Measurements from ENCODE around the gene ANXA7.

Gene ANXA7

DNA sequence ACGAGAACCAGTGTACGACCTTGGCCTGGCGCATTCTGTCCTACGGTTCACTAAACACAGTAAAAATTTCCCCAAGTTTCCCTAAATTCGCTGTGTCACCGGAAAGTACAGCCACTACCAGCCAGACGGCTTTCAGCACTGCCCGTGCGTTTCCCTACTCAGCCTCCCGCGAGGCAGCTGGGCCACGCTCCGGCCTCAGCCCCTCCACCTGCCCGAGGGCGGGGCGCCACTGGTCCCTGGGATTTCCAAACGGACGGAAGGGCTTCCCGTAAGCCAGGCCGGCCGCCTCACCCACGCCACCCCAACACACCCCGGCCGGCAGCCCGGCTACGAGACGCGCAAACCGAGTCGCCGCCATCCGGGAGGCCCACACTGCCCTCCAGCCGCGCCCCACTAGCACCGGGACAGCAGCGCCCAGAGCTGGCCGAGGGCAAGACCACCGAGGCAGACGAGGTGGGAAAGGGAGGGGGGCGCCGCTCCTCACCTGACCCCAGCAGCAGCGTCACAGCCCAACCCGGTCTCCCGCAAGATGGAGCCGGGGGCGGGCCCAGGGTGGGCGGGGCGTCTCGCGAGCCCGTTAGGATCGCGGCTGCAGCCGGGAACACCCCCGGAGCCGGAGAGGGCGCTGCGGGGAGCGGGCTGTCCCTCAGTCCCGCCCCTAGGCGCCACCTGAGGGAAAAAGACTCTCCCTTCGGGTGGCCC is at the start of gene ANXA7:
Gene ANXA7 (minus strand): TSS at position 531 of the 702 bp plus-strand sequence. CDS start 13,202 bp downstream, outside the sequence.
- TF ChIP-seq, protein P1, sequence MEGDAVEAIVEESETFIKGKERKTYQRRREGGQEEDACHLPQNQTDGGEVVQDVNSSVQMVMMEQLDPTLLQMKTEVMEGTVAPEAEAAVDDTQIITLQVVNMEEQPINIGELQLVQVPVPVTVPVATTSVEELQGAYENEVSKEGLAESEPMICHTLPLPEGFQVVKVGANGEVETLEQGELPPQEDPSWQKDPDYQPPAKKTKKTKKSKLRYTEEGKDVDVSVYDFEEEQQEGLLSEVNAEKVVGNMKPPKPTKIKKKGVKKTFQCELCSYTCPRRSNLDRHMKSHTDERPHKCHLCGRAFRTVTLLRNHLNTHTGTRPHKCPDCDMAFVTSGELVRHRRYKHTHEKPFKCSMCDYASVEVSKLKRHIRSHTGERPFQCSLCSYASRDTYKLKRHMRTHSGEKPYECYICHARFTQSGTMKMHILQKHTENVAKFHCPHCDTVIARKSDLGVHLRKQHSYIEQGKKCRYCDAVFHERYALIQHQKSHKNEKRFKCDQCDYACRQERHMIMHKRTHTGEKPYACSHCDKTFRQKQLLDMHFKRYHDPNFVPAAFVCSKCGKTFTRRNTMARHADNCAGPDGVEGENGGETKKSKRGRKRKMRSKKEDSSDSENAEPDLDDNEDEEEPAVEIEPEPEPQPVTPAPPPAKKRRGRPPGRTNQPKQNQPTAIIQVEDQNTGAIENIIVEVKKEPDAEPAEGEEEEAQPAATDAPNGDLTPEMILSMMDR (IDR thresholded peaks at IDR 0.05; ENCODE audit: extremely low read depth, insufficient read depth, missing control alignments), result no peak
- in situ Hi-C loops (cut with MboI; ENCODE audit: low pct_unique_long_range_greater_than_20kb, low sequenced_read_pairs, unreplicated experiment), result no loop called here

GRCh38 chr10:73460897-73461296 is 47.0 kb upstream of the ANXA7 start:
- DNase-seq (ENCODE audit: low spot score), result no peak
- in situ Hi-C loops (cut with MboI; ENCODE audit: low pct_unique_long_range_greater_than_20kb, low sequenced_read_pairs, unreplicated experiment), result no loop called here
- TF ChIP-seq, protein P1 (IDR thresholded peaks at IDR 0.05; ENCODE audit: extremely low read depth, insufficient read depth, missing control alignments), result no peak

More for the DNA sequence above, at the start of gene ANXA7:
- peak; percentile 96 for DNase-seq (ENCODE audit: low spot score)

DNA sequence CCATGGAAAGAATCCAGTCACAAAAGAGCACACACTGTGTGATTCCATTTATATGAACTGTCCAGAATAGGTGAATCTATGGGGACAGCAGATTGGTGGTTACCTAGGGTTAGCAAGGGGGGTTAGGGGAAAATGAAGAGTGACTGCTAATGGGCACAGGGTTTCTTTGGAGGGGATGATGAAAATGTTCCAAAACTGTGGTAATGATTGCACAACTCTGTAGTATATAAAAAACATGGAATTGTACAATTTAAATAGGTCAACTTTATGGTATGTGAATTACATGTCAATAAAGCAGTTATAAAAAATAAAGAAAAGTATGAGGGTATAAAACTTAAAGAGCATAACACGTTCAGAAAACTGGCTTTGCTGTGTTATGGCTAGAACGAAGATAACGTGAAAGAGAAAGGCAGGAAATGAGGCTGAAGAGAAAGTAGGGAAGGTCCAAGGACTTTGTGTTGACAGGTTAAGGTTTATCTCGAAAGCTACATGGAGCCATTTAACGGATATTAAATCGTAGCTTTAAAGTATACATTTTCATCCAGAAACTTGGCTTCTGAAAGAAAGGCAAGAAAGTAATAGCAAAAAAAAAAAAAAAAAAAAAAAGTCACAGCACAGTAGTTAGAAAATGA is 45.9 kb upstream of the ANXA7 start:
- TF ChIP-seq, protein P1 (IDR thresholded peaks at IDR 0.05; ENCODE audit: extremely low read depth, insufficient read depth, missing control alignments), result no peak
- DNase-seq (ENCODE audit: low spot score), result no peak
- in situ Hi-C loops (cut with MboI; ENCODE audit: low pct_unique_long_range_greater_than_20kb, low sequenced_read_pairs, unreplicated experiment), result no loop called here

DNA sequence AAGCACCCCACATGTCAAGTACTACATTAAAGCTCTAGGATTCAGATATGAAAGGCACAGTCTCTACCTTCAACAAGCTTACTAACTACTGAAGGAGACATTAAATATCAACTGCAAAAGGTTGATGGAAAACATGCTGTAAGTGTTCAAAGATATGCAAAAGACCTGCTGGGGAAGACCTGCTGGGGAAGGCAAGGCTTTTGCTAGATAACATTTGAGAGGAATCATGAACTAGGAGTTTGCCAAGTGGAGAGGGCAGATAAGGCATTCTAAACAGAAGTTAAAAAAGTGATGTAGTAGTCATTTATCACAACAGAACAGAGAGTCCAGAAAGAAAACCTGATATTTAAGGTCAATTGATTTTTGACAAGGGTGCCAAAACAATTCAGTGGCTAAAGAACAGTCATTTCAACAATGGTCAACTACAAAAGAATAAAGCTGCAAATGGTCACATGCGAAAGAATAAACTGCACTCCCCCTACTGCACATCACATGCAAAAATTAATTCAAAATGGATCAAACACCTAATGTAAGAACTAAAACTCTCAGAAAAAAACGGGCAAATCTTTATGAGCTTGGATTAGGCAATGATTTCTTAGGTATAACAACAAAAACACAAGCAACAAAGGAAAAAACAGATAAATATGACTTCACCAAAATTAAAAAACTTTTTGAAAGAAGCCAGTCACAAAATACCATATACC is 42.5 kb upstream of the ANXA7 start:
- in situ Hi-C loops (cut with MboI; ENCODE audit: low pct_unique_long_range_greater_than_20kb, low sequenced_read_pairs, unreplicated experiment), result no loop called here
- no peak for DNase-seq (ENCODE audit: low spot score)
- TF ChIP-seq, protein P1 (IDR thresholded peaks at IDR 0.05; ENCODE audit: extremely low read depth, insufficient read depth, missing control alignments), result no peak

GRCh38 chr10:73449113-73449512 is 35.3 kb upstream of the ANXA7 start:
- TF ChIP-seq, protein P1 (IDR thresholded peaks at IDR 0.05; ENCODE audit: extremely low read depth, insufficient read depth, missing control alignments), result no peak
- in situ Hi-C loops (cut with MboI; ENCODE audit: low pct_unique_long_range_greater_than_20kb, low sequenced_read_pairs, unreplicated experiment), result no loop called here
- DNase-seq (ENCODE audit: low spot score), result no peak

DNA sequence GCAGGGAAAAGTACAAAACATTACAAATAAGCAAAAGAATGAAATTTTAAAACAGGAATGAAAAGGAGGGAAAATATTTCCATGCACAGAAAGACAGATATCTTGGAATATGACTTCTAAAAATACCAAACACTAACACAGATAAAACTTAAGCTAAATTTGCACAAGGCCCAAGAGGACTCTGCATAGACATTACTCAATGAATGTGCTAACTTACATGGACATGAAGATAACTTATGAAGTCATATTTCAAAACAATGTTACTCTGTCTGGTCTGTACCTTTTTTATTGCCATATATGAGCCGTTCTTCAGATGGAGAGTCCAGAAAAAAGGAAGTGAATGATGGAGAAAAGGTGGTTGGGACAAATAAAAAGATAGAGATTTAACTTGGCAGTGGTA is 34.5 kb upstream of the ANXA7 start:
- DNase-seq (ENCODE audit: low spot score), result no peak
- TF ChIP-seq, protein P1 (IDR thresholded peaks at IDR 0.05; ENCODE audit: extremely low read depth, insufficient read depth, missing control alignments), result no peak
- in situ Hi-C loops (cut with MboI; ENCODE audit: low pct_unique_long_range_greater_than_20kb, low sequenced_read_pairs, unreplicated experiment), result no loop called here

Data from GM13977 (cell line).